Type B pancreatic cell (in vitro differentiated cells): ENCODE results near the gene NCBP3. TPM values are rescaled to one million over a fixed set of nuclear protein-coding genes. Genes with fewer than 3 reads are reported as not detected.

ENCODE experiments used
- DNase-seq: peaks from one replicate; pipeline ENCODE4 v3.0.0; 2021; ENCODE audit warnings: mixed read lengths; ENCODE audit not compliant: unreplicated experiment; ENCODE audit errors: extremely low spot score
- H3K27ac Mint-ChIP-seq: 2 replicates; pipeline ENCODE4 v1.8.0; 2021; ENCODE audit warnings: mild to moderate bottlenecking, mixed read lengths
- H3K27me3 Mint-ChIP-seq: 2 replicates; pipeline ENCODE4 v1.8.0; 2021; ENCODE audit warnings: mixed read lengths
- H3K36me3 Mint-ChIP-seq: 2 replicates; pipeline ENCODE4 v1.8.0; 2021; ENCODE audit warnings: mixed read lengths
- H3K4me1 Mint-ChIP-seq: one replicate; pipeline ENCODE4 v1.8.0; 2021; ENCODE audit warnings: mixed read lengths; ENCODE audit not compliant: unreplicated experiment
- H3K4me3 Mint-ChIP-seq: 2 replicates; pipeline ENCODE4 v1.8.0; 2021; ENCODE audit warnings: mild to moderate bottlenecking, mixed read lengths
- H3K9me3 Mint-ChIP-seq: 2 replicates; pipeline ENCODE4 v1.8.0; 2021; ENCODE audit warnings: mixed read lengths
- total RNA-seq: library from RNA; stranded (reverse); gene quantifications from 2 replicates; pipeline ENCODE4 v1.2.1, GENCODE V29; 2021; ENCODE audit warnings: low replicate concordance
- TF ChIP-seq, protein P1 (sequence below): fragments of 200-600 bp; sonication (generic); conservative IDR thresholded peaks from 2 replicates; pipeline ENCODE4 v1.5.0; 2021; ENCODE audit warnings: antibody characterized with exemption, mild to moderate bottlenecking

NCBP3 gene
- total RNA-seq, 1 donor from 2014 or later = 58.2 TPM

DNA sequence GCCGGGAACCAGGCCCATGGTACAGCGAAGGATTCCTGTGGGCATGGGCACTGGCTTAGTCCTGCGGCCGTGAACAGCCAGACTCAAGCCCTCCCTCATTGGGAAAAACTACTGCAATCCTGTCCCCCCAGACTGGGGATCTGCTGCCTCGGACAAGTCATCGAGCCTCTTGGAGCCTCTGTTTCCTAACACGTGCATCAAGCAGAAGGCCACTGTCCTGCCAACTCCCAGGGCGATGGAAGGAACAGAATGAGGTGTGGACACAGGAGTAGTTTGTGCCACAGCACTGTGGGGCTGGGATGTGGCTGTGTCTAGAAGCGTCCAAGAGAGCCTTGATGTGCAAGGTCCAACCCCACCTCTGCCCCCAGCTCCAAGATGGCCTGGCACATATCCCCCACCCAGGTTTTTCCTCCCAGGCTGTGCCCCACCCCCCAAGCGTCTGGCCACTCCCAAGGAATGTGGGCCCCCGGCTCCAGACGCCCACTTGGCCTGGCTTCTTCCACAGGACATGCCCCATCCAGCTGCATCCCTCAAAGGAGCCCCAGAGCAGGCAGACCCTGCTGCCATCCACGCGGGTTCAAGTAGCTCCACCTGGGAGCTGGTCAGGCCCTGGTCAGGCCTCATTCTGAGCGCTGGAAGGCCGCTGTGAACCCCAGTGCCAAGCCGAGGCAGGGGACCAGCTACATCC, 43.4 kb upstream of the NCBP3 start:
- Mint-ChIP-seq H3K4me1 (peaks cover 39% of the 10 kb centered on the region), H3K36me3 (no peaks in the 10 kb centered on the region), H3K27me3 (peaks cover 16% of the 10 kb centered on the region), H3K27ac (no peak overlapping the region), H3K4me3 (no peak overlapping the region), H3K9me3 (no peaks in the 10 kb centered on the region)
- no peak for DNase-seq
- TF ChIP-seq, protein P1, sequence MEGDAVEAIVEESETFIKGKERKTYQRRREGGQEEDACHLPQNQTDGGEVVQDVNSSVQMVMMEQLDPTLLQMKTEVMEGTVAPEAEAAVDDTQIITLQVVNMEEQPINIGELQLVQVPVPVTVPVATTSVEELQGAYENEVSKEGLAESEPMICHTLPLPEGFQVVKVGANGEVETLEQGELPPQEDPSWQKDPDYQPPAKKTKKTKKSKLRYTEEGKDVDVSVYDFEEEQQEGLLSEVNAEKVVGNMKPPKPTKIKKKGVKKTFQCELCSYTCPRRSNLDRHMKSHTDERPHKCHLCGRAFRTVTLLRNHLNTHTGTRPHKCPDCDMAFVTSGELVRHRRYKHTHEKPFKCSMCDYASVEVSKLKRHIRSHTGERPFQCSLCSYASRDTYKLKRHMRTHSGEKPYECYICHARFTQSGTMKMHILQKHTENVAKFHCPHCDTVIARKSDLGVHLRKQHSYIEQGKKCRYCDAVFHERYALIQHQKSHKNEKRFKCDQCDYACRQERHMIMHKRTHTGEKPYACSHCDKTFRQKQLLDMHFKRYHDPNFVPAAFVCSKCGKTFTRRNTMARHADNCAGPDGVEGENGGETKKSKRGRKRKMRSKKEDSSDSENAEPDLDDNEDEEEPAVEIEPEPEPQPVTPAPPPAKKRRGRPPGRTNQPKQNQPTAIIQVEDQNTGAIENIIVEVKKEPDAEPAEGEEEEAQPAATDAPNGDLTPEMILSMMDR = no peak

DNA sequence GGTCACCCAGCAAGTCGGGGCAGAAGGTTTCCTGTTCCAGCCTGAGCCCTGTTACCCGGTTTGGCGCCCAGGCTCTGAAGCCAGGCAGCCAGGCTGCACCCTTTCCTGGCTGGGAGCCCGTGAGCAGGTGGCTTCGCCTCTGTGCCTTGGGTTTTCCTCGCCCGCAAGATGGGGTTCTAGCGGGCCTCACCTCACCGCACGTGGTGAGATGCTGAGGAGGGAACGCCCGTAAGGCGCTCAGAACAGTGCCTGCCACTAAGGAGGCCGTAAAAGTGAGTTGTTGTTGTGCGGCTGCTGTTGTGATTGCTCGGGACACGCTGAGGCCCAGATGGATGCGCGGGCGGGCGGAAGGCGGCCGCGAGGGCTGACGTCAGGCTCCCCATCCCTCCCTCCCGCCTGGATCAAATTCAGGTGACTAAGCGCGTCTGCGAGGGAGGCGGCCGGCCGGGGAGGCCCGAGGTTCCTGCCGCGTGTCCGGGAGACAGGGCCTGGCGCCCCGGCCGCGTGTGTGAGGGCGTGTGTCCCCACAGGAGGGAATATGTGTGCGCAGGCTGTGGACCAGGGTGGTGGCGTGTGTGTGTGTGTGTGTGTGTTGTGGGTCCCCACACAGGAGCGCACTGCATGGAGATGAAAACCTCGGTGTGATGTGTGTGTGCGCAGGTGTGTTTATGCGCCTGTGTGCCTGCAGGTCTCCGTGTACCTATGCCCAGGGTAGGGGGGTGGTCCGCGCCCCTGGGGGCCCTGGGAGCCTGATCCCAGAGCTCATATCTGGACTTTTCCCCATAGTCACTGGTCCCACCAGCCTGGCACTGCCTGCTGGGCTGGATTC, 42.5 kb upstream of the NCBP3 start:
- TF ChIP-seq, protein P1 = no peak
- H3K27me3 Mint-ChIP-seq = peaks cover 16% of the 10 kb centered on the region
- H3K27ac Mint-ChIP-seq = no peak overlapping the region
- H3K9me3 Mint-ChIP-seq = no peaks in the 10 kb centered on the region
- peaks cover 30% of the 10 kb centered on the region for H3K4me1 Mint-ChIP-seq
- H3K4me3 Mint-ChIP-seq = no peak overlapping the region
- DNase-seq = no peak
- no peaks in the 10 kb centered on the region for H3K36me3 Mint-ChIP-seq

DNA sequence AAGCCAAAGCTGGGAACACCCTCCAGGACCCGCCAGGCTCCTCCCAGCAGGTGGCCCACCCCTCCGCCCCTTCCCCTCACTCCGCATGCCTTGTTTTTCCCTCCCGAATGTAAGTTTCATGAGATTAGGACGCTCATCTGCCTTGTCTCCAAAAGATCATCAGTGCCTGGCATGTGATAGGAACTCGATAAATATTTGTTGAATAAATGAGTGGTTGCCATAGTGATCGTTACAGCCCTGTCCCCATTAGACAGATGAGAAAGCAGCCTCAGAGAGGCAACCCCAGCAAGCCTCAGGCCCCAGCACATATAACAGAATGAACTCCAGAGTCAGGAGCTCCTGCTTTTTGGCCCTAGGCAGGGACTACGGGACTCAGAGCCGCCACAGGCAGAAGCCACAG, 41.8 kb upstream of the NCBP3 start:
- peaks cover 16% of the 10 kb centered on the region for H3K27me3 Mint-ChIP-seq
- TF ChIP-seq, protein P1 = no peak
- H3K9me3 Mint-ChIP-seq = no peaks in the 10 kb centered on the region
- no peaks in the 10 kb centered on the region for H3K36me3 Mint-ChIP-seq
- H3K4me3 Mint-ChIP-seq = no peak overlapping the region
- H3K4me1 Mint-ChIP-seq = peaks cover 27% of the 10 kb centered on the region
- no peak overlapping the region for H3K27ac Mint-ChIP-seq
- DNase-seq = no peak

DNA sequence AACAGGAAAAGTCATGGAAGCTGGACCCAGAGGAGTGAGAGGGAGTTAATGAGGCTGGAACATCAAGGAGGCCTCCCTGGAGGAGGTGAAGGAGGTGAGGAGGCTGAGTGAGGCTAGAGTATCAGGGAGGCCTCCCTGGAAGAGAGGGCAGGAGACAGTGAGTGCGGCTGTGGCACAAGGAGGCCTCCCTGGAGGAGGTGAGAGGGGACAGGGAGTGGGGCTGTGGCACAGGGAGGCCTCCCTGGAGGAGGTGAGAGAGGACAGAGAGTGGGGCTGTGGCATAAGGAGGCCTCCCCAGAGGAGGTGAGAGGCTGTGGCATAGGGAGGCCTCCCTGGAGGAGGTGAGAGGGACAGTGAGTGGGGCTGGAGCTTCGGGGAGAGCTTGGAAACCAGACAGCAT, 41.3 kb upstream of the NCBP3 start:
- Mint-ChIP-seq H3K27me3 (peaks cover 16% of the 10 kb centered on the region), H3K4me3 (no peak overlapping the region), H3K27ac (no peak overlapping the region), H3K4me1 (peaks cover 27% of the 10 kb centered on the region), H3K36me3 (no peaks in the 10 kb centered on the region), H3K9me3 (no peaks in the 10 kb centered on the region)
- TF ChIP-seq, protein P1 = no peak
- DNase-seq = no peak

DNA sequence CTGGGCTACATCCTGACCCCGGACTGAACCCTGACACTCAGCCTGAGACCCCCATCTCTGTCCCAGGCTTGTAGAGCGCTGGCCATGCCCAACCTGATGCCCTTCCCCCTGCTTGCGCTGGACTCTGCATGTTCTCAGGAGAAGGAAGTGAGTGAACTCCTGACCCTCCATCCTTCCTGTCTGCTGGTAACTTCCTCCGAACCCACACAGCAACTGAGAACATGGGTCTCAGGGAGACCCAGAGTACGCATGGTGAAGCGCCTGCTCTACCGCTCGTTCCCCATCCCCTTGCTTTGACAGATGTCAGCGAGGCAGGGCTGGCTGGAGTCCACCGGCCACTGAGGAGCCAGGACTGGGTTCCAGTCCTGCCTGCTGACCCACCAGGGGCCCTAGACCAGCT, 40.7 kb upstream of the NCBP3 start:
- no peak for DNase-seq
- TF ChIP-seq, protein P1 = no peak
- Mint-ChIP-seq H3K4me3 (no peak overlapping the region), H3K27ac (no peak overlapping the region), H3K27me3 (peaks cover 15% of the 10 kb centered on the region), H3K4me1 (peaks cover 27% of the 10 kb centered on the region), H3K36me3 (no peaks in the 10 kb centered on the region), H3K9me3 (no peaks in the 10 kb centered on the region)
